Activated CD4-positive, CD25-positive, alpha-beta regulatory T cell treated with anti-CD3 and anti-CD28 coated beads, Interleukin-2, amount 50 U/mL, for 24 hours (primary cell): ENCODE data around the gene LDB2.
"Not testable (repeated sequence)": the region's sequence is repeated elsewhere in the genome, so short reads cannot be mapped to it uniquely, and the experiment has no call there.

Experiments used
- ATAC-seq, 2 donors: fragments of 150-1000 bp; cut with Tn5 transposase; one replicate each; pipeline ENCODE4 v1.10.0; 2021; ENCODE audit warnings: mild to moderate bottlenecking in 1 of 2, moderate library complexity in 1 of 2

Gene LDB2

DNA sequence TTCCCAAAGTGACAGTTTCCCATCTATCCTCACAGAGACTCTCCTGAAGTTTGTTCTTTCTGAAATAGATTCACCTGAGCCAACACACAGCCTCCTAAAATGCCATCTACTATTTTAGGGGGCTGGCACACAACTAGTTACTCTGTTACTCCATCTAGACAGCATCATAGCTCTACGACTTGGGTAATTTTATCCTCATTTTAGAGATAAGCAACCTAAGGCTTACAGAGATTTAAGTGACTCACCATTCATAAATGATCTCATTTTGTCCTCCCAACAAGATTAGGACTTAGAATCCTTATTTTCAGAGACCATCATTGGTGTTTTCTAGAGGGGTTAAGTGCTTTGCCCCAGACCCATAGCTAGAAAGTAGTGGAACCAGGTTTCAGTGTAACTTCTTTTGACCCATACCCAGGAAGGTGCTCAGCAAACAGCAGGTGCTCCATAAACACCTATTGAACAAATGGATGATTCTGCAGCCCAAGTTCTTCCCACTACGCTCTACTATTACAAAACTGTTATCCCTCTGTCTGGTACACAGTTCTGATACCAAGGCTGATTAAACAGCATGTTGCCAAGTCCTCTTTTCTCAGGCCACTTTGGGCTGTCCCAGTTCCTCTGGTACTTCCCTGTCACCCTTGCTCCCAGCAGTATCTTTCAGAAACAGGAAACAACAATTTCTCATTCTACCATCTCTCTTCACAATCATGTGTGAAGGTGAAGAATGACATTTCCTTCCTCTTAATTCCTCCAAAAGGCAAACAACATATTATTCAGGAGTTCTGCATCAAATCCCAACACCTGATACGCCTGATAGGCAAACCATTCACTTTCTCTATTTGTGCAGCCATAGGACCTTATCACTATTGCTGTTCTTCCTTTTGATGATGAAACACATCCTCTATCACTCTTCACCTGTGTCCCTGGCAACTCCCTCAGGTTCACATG, 367.5 kb downstream of the LDB2 start:
- ATAC-seq: no peak

DNA sequence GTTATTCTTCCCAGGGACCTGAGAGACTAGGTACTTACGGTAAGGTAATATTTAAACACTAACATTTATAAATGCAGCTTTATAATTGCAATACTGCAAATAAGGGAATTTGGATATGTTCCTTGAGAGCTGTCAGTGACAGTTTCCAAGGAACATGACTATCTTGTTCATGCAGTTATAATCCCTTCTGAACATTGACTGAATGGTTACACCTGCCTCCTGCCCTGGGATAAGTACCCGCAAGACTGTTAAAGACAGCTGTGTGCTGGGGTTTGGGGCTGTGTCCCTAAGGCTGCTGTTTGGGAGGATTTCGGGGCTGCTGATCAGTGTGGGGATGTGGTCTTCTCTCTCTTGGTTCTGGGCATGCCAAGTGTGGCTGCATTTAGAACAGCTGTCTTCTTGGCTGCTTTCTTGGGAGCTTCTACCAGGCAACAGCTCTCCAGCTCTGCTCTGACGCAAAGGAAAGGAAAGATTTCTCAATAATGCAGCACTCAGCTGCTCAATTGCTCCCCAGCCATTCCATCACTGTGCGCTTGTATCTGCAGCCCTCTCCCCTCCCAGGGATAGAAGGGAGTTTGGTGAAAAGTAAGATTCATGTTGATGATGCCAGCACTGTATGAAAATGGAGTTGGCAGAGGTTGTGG, 373.4 kb downstream of the LDB2 start:
- ATAC-seq: no peak

DNA sequence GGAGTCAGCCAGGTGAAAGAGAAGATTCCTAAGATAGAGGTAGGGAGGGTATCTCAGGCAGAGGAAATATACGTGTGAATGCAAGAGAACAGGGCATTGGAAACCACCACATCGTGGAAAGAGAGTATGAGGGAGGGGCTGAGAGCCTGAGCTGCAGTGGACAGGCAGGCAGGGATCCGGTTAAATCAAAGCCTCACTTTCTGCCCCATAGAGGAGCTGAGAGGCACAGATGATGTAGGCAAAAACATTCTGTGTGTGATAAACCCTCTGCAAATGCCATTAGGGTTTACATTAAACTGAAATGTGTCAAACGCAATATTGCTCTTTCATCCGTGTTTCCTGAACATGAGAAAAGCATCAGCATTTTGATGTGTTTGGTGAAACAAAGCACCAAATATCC, 374.0 kb downstream of the LDB2 start:
- no peak for ATAC-seq

DNA sequence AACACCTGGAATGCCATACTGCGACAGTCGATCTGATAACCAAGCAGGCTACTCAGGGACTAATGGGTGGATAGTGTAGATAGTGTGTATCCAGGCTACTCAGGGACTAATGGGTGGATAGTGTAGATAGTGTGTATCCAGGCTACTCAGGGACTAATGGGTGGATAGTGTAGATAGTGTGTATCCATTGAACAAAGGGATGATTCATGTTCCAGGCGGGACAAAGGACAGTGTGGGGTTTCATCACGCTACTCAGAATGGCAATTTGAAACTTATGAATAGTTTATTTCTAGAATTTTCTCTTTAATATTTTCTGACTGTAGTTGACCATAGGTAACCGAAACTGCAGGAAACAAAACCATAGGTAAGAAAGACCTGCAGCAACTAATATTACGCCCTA, 374.9 kb downstream of the LDB2 start:
- ATAC-seq: not testable (repeated sequence)

DNA sequence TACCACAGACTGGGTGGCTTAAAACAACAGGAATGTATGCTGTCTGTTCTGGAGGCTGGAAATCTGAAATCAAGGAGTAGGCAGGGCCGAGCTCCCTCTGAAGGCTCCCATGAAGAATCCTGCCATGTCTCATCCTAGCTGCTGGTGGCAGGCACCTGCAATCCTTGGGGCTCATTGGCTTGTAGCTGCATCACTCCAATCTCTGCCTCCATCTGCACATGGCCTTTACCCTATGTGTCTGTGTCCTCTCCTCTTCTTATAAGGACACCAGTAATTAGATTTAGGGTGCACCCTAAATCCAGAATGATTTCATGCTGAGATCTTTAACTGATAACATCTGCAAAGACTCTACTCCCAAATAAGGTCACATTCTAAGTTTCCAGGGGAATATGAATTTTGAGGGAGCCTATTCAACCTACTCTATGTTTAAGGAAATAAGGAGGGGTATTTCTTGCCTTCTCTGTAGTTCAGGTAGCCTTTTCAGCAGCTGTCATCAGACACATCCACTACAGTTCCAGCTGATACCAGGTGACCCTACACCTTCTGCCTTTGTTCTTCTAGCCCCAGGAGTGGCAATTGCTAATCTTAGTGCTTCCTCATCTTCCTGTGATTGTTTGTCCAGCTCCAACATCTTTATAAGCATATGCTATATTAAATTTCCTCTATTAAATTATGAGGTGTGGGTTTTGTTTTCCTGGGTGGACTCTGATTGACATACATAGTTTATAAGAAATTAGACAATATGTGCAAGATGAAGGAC, 377.1 kb downstream of the LDB2 start:
- no peak for ATAC-seq

DNA sequence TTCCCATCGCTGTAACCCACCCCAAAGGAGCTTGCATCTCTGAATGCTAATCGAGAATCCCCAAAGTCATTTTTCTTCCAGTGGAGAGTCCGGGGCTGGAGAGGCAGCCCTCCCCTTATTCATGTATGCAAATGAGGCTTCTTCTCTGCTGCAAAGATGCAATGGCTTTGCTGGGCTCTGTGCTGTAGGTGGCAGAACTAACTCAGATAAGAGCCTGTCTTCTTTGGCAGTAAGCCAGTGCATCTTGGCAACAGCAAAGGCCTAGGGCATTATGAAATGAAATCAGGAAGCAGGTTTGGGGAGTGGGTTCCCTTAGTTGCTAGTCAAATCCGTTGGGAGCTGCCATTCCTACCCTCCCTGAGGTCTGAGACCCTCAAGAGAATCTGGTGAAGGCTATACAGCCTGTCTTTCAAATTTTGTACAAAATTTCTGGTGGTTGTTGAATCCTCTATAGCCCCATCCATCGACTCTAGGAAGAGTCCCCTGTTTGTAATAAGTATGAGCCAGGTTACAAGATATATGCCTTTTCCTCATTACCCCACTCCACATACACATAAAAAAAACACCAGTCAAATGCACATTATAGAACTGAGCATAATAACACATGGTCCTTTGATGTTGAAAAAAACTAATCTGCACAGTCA, 381.5 kb downstream of the LDB2 start:
- ATAC-seq: no peak

DNA sequence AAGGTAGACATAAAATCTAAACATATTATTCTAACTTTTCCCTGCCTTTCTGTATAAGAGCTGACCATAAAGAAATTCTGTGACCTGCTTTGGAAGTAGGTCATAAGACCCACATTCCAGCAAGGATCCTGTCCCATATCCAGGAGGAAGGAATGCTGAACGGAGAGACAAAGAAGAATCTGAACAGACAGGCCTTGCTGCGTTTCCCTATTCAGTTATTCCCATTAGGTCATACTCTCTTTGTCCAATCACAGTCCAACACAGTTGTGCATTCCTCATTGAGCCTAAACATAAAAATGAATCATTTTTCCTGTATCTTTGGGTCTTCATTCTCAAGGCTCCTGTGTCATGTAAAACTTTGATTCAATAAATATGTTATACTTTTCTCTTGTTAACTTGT, 384.6 kb downstream of the LDB2 start:
- ATAC-seq: no peak

DNA sequence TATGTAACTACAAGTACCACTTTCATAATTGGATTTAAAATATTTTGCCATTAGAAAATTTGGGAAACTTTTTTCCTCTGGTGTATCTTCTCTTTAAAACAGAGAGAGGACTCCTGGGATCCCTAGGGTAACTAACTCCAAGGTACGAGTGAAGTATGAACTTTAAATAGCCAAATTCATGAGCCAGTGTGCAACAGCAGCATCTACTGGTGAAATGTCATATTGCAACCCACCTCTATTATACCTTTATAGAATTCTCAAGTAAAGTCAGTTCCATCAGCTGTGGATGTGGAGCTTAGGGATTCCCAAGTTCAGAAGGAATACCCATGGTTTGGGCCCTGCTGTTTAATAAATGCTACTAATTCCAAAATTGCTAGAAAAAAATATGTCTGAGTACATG, 389.5 kb downstream of the LDB2 start:
- no peak for ATAC-seq

DNA sequence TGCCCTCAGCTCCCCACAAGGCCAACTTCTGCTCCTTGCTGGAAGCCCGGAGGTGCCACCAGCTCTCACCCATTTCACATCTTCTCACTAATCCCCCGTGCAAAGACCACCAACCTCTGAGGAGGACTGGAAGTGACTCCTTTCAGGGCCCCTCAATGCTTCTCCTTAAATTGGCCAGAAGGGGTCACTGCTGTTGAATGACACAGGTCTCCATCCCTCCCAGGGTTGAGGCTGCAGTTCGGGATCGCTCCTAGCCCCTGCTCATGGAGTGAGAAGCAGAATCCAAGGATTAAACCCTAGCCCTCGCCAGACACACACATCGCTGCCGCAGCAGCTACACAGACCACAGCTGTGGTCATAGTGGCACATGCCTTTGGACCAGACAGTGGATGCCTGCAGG, 392.7 kb downstream of the LDB2 start:
- ATAC-seq: no peak

DNA sequence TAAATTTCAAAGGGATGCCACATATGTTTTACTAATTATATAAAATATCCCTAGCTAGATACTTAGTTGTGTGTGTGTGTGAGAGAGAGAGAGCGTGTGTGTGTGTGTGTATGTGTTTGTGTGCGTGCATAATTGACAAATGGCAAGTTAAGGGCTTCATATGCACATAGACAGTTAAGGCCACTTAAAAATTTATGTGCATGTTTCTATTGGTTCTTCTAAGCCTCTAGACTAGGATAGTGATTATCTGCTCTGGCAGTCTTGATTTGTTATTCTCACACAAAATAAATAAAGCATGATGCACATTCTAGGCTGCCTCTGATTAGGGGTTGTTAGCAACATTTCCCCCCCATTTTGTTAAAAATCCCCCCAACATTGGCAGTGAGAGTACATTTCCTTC, 393.2 kb downstream of the LDB2 start:
- ATAC-seq: no peak

DNA sequence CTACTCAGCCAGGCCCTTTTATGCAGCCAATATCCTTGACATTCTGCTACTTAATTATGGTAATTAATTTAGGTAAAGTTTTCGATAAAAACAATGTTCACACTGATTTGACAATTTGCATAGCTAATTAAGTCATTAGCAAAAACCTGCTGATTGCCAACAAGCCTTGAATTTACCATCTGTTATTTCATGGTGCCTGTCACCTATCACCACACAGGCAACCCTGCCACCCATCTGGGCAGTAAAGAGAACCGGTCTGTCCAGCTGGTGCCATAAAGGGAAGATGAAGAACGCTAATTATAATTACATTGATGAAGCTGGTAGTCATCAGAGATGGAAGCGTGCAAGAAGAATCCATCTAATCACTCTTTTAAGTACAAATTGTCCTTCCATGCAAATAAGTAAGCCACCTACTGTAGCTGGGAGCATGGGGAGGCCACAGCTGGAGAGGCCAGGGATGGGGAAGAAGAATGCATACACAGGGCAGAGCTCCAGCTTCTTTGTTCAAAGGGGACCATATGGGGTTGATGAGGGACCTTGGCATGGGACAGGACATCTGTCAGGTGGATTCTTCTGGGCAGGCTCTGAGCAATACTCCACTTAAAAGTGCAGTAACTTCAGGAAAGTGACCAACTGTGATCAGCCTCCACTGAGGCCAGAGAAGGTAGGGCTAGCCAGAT, 394.9 kb downstream of the LDB2 start:
- no peak for ATAC-seq

DNA sequence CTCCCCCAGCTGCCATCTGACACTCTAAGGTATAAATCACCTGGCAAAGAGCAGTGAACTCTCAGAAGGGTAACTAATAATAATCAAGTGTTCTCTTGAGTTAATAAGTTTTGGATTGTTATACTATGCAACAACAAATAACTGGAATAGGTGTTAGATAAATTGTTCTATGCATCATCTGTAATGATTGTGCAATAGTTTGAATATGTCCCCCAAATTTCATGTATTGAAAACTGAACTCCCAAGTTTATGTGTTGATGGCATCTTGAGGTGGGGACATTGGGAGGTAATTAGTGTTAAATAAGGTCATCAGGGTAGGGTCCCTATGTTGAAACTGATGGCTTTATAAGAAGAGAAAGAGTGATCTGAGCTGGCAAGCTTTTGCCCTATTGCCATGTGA, 399.5 kb downstream of the LDB2 start:
- no peak for ATAC-seq

DNA sequence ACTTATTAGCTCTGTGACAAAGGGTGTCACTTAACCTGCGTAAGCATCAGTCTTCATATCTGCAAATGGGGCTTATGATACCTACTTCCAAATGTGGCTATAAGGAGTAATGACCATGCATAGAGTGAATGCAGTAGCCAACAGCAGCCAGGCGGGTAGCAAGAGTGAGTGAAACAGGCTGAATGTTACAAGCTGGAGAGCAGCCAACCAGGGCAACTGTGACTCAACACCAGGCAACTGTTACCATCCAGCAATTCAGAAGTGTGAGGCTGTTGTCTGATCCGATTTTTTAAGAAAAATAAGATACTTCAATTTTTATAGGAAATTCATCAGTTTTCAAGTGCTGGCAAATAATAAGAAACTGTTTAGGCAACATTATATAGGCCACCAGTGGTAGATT, 401.9 kb downstream of the LDB2 start:
- ATAC-seq: no peak

DNA sequence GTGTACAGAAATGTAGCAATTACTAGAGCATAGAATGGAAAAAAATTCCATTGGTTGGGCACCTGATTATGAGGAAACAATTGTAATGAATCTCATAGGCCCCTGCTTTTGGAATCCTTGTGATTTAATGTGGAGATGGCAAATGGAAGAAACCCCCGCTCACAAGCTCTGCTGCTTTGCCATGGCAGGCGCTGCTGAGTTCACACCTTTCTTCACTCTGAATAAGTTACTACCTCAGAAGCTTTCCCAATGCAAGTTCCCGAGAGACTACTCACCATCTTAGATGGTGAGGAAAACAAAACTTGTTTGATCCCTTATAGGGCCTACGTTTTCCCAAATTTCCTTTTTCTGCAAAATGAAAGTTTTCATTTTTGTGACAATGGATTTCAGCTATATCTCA, 405.6 kb downstream of the LDB2 start:
- ATAC-seq: no peak

DNA sequence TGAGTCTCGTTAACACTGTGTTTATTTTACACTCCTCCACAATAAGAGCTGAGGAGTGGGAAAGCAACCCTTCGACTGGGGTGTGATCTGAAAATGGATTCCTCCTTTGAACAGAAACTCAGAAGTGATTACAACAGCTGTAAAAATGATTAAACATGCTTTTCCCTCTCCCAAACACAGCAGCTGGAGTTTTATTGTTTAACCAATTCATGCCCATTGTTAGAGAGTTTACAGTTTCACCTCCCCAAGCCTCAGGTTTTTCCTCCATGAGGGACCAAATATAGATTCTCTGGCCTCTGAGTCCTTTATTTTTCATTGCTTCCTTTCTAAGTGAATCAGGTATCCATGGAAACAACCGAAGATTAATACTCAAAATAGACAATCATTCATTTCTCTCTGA, 409.2 kb downstream of the LDB2 start:
- no peak for ATAC-seq

DNA sequence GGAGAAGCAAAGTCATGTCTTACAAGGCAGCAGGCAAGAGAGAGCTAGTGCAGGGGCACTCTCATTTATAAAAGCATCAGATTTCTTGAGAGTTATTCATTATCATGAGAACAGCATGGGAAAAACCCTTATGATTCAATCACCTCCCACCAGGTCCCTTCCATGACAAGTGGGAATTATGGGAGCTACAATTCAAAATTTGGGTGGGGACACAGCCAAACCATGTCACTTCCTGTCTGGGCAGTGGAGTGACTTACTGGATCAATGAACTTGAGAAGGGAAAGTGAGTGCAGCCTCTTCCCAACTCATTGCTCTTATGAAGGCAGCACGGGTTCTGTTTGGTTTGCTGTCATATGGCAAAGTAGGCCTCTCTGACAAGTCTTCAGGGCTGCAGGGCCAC, 410.4 kb downstream of the LDB2 start:
- ATAC-seq: no peak

DNA sequence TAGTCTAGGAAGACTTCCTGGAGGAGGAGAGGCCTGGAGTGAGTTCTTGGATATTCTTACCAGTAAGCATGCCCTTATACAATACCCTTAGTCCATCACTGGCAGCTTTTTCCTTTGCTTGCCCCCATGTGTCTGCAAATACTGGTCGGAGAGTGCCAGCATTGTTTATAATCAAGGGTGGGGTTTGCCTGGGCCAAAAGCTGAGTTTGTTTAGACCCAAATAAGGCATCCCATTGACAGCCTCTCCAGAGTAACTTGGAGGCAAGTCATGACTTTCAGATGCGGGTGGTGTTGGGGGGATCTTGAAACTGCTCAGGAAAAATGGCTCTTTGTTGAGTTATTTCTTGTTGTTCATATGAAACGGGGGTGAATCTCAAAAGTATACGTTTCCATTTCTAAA, 413.7 kb downstream of the LDB2 start:
- no peak for ATAC-seq

DNA sequence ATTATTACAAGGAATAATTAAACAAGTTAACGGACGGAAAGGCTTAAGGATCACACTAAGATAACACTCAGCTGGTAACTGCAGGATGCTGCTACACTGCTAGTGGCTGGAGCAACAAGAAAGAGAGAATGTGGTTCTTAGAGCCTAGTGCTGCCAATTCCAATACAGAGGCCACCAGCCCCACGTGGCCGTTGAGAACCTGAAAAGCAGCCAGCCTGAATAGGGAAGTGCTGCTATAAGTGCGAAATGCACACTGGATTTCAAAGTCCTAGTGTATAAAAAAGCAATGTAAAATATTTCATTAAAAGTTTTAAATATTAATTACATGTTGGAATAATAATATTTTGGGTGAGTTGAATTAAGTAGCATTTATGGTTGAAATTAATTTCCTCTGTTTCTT, 414.9 kb downstream of the LDB2 start:
- ATAC-seq: no peak

DNA sequence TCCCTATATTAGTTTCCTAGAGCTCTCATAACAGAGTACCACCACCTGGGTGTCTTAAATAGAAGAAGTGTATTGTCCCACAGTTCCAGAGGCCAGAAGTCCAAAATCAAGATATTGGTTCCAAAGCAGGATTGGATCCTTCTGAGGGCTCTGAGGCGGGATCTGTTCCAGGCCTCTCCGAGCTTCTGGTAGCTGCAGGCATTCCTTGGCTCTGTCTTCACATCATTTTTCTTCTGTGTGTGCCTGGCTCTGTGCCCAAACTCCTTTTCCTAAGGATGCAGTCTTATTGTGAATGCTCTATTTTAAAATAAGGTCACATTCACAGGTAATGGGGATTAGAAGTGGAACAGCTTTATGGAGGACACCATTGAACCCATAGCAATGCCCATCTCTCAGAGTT, 418.4 kb downstream of the LDB2 start:
- no peak for ATAC-seq

DNA sequence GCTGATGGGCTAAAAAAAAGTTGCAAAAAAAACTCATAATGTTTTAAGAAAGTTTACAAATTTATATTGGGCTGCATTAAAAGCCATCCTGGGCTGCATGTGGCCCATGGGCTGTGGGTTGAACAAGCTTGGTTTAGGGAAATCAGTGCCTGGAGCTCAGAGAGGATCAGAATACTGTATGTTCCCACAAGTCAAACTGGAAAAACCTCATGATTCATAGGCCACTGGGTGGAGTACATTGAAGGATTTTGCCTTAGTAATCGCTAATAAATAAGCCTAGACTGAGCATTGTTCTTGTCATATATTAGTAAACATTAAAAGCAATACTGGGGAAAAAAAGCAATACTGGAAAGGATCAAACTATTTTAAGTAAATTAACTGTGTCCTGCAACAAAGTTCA, 425.9 kb downstream of the LDB2 start:
- no peak for ATAC-seq

DNA sequence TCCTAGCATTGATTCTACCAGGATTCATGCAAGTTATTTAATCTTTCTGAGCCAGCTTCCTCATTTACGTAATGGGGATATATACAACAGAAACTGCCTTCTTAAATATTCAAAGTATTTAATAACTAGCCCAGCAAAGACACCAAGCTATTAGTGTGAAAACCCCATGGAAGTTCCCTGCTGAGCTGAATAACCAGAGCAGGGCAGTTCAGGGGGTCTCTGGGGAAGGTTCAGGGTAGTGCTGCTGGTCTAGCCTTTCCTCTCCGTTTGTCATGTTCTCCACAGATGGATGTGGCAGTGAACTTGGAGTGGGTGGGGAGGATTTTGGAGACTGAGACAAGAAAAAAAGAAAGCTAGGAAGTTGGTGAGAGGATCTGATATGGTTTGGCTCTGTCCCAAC, 431.4 kb downstream of the LDB2 start:
- ATAC-seq: no peak

DNA sequence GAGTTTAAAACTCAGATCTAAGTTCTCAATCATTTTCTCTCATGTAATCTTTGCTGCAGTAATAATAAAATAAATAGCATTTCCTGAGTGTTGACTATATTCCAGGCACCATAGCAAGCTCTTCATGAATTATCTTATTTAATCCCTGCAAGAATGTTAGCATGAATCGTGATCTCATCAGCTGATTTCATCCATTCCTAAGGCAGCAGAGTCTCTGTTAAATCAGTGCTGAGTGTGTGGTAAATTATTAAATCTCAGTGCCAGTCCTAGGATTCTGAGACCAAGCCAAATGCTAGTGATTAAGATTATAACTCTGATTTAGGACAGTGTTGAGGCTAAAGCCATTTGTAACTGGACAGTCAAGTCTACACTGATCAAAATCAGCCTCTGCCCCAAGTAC, 431.9 kb downstream of the LDB2 start:
- no peak for ATAC-seq

DNA sequence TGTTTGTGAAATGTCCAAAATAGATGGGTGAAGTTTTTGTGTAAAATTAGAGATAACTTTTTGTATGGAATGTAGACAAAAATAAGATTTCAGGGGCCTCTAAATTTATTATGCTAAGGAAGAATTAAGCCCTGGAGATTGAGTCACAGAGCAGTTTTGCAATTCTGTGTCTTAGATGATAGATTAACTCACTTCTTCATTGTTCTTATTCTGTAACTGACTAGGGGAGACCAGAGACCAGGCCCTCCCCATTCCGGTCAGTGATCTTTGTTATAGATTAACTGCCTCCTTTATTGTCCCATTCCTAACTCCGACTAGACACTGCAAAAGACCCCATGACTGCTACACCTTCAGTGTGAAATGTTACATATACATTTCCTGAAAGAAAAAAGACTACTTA, 433.8 kb downstream of the LDB2 start:
- ATAC-seq: no peak
